ENCODE measurements around the gene CCNL1.

CCNL1 gene

DNA sequence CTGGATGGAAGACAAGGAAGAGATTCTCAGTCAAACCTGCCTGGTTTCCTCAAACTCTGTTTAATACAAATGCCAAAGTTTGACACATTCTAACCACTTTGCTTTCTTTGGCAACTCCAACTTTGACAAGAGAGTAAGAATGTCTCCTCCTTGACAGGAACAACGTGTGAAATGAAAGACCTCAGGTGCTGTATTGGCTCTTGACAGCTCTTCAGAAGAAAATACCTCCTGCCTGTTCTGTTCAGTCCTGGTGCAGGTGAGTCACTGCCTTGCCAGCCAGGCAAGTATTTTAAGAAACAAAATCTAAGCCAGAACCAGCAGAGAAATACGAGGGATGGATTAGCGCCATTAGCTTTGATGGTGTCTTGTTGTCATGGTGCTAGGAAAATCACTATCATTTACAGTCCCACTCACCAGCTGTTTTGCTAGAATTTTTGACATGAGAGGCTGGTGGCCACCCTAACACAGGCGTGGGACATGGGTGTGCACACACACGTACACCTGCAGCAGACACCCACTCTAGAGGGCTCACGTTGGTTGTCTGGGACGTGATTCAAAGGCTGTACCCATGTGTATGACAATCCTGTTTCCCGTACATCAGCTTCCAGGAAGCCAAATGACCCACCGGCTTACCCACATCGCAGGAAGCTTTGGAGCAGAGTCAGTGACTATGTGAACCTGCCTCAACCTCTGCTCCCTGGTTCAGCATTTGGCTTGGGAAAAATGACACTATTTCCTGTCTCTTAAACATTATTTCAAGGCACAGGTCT is 60.4 kb downstream of the CCNL1 start:
- Histone ChIP-seq H3K4me3 (ENCODE audit: low read depth in 1 of 2, low read length in 2 of 2) (no peak overlapping the region), H3K4me1 (ENCODE audit: insufficient read depth, low read length) (peaks cover 29% of the 10 kb centered on the region), H3K27ac (ENCODE audit: low read depth, low read length) (no peak overlapping the region), H3K9ac (ENCODE audit: low read length) (no peak overlapping the region), H3K36me3 (ENCODE audit: insufficient read depth, low read length) (no peaks in the 10 kb centered on the region), H3K9me3 (ENCODE audit: low read length) (no peaks in the 10 kb centered on the region), H3K27me3 (ENCODE audit: control insufficient read depth in 1 of 2, insufficient read depth in 2 of 2, low read length in 2 of 2) (no peaks in the 10 kb centered on the region)

DNA sequence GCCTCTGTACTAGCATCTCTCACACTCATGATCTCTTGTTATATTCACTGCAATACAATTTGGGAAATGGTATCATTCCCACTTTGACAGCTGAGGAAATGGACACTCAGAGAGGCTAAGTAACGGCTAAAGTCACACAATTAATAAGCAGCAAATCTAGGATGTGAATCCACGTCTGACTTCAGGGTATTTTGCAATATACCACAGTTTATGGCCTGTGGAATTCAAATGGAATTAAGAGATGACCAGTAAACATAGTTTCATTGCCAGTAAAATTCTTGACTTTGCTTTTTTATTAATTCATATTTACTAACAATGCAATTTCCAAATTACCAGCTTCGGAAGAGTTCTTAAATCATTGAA is 61.1 kb downstream of the CCNL1 start:
- H3K36me3 ChIP-seq (ENCODE audit: insufficient read depth, low read length): no peaks in the 10 kb centered on the region
- no peak overlapping the region for H3K4me3 ChIP-seq (ENCODE audit: low read depth in 1 of 2, low read length in 2 of 2)
- peaks cover 22% of the 10 kb centered on the region for H3K4me1 ChIP-seq (ENCODE audit: insufficient read depth, low read length)
- H3K9me3 ChIP-seq (ENCODE audit: low read length): no peaks in the 10 kb centered on the region
- H3K27ac ChIP-seq (ENCODE audit: low read depth, low read length): no peak overlapping the region
- no peaks in the 10 kb centered on the region for H3K27me3 ChIP-seq (ENCODE audit: control insufficient read depth in 1 of 2, insufficient read depth in 2 of 2, low read length in 2 of 2)
- H3K9ac ChIP-seq (ENCODE audit: low read length): no peak overlapping the region

DNA sequence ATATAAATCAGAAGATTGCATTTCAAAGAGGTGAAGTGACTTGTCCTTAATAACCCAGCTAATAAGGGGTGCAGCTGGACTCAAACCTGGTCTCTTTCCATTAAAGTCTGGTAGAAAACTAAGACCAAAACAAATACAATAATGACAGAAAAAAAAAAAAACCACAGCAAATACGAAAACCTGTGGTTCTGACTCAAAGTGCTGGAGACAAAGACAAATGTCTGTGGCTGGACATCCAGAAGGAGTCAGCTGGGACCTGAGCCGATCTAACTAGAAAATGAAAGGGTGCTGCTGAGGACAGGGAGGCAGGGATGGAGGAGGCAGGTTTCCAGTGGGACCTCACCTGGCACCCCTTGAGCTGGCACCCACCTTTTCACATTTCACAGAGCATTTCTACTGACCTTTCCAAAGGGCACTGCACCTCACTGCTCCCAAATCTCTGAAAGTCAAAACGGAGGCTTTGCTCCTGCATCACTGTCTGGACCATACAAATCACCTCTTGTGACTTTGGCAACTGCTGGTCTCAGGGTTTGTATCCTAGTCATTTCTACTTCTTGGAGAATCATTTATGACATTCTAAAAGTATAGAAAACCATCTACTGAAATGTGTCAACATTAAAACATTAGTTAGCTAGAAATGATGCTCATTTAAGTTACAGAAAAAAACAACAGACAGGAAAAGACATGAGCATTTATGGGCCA is 61.7 kb downstream of the CCNL1 start:
- no peaks in the 10 kb centered on the region for H3K27me3 ChIP-seq (ENCODE audit: control insufficient read depth in 1 of 2, insufficient read depth in 2 of 2, low read length in 2 of 2)
- no peak overlapping the region for H3K27ac ChIP-seq (ENCODE audit: low read depth, low read length)
- no peaks in the 10 kb centered on the region for H3K36me3 ChIP-seq (ENCODE audit: insufficient read depth, low read length)
- no peaks in the 10 kb centered on the region for H3K9me3 ChIP-seq (ENCODE audit: low read length)
- no peak overlapping the region for H3K4me3 ChIP-seq (ENCODE audit: low read depth in 1 of 2, low read length in 2 of 2)
- peaks cover 17% of the 10 kb centered on the region for H3K4me1 ChIP-seq (ENCODE audit: insufficient read depth, low read length)
- H3K9ac ChIP-seq (ENCODE audit: low read length): no peak overlapping the region

All from muscle layer of colon (tissue), 2 donors.